ENCODE data around the gene PRPSAP1. TPM values are rescaled to one million over a fixed set of nuclear protein-coding genes. Genes with fewer than 3 reads are reported as not detected.

Gene PRPSAP1
- total RNA-seq, 1 experiment from 2014 or later, result 77.5 TPM

- Histone ChIP-seq H3K36me3 (ENCODE audit: insufficient read depth, low read length, poor library complexity, severe bottlenecking) (peaks cover 19% of the 10 kb centered on the region), H3K4me3 (ENCODE audit: low read depth, low read length, poor library complexity, severe bottlenecking) (no peak overlapping the region), H3K27ac (ENCODE audit: low read depth, low read length, poor library complexity, severe bottlenecking) (no peak overlapping the region), H3K27me3 (replicated peaks; ENCODE audit: insufficient read depth, low read depth, low read length, poor library complexity) (peaks cover 7% of the 10 kb centered on the region), H3K4me1 (ENCODE audit: insufficient read depth, low read length, poor library complexity, severe bottlenecking) (peaks cover 9% of the 10 kb centered on the region), H3K9me3 (ENCODE audit: low read depth, low read length, poor library complexity, severe bottlenecking) (no peaks in the 10 kb centered on the region)
- ChIA-PET CTCF (interaction anchor here (0.8 kb wide), 1 partner anchor 8 kb away, joined by 3 read pairs; no protein-coding TSS in a partner anchor), POLR2A (ENCODE audit: low non-redundant PET) (interaction anchor here (0.6 to 0.7 kb wide), 2 partner anchors 16 to 337 kb away, joined by 4 to 5 read pairs; no protein-coding TSS in a partner anchor)
- no TSS peak for BruUV-seq (replicated peaks)
- intact Hi-C loops (cut with micrococcal nuclease; ENCODE audit: unreplicated experiment), result no loop called here
- TF ChIP-seq CTCF (conservative IDR thresholded peaks at IDR 0.05; ENCODE audit: low read depth, low read length) (no peak), EZH2 (IDR thresholded peaks at IDR 0.05; ENCODE audit: borderline replicate concordance, low read depth, low read length, poor library complexity, severe bottlenecking) (no peak)
- DNase-seq (ENCODE audit: low spot score), result no peak
These were observed 36.3 kb upstream of the PRPSAP1 start for GRCh38 chr17:76390003-76390421.

- POLR2A ChIA-PET (ENCODE audit: low non-redundant PET), result no interaction called here
These were observed 35.5 kb upstream of the PRPSAP1 start for GRCh38 chr17:76388966-76389888.

More at GRCh38 chr17:76388966-76389888, 35.5 kb upstream of the PRPSAP1 start:
- peaks cover 13% of the 10 kb centered on the region for H3K27me3 ChIP-seq (replicated peaks; ENCODE audit: insufficient read depth, low read depth, low read length, poor library complexity)
- peaks cover 13% of the 10 kb centered on the region for H3K4me1 ChIP-seq (ENCODE audit: insufficient read depth, low read length, poor library complexity, severe bottlenecking)
- no peaks in the 10 kb centered on the region for H3K9me3 ChIP-seq (ENCODE audit: low read depth, low read length, poor library complexity, severe bottlenecking)
- DNase-seq (ENCODE audit: low spot score), result no peak
- CTCF ChIA-PET, result interaction anchor here (0.8 kb wide), 1 partner anchor 9 kb away, joined by 3 read pairs; no protein-coding TSS in a partner anchor
- no peak overlapping the region for H3K27ac ChIP-seq (ENCODE audit: low read depth, low read length, poor library complexity, severe bottlenecking)
- TSS peak; percentile 65 for BruUV-seq (replicated peaks)
- H3K36me3 ChIP-seq (ENCODE audit: insufficient read depth, low read length, poor library complexity, severe bottlenecking), result peaks cover 18% of the 10 kb centered on the region
- no peak overlapping the region for H3K4me3 ChIP-seq (ENCODE audit: low read depth, low read length, poor library complexity, severe bottlenecking)
- TF ChIP-seq EZH2 (IDR thresholded peaks at IDR 0.05; ENCODE audit: borderline replicate concordance, low read depth, low read length, poor library complexity, severe bottlenecking) (no peak), CTCF (conservative IDR thresholded peaks at IDR 0.05; ENCODE audit: low read depth, low read length) (no peak)
- intact Hi-C loops (cut with micrococcal nuclease; ENCODE audit: unreplicated experiment), result loop anchor here (5.0 kb wide), 1 partner anchor 87 kb away; no protein-coding TSS in a partner anchor
